GM06990 (cell line): ENCODE data around the gene FGF5.

ENCODE experiments used
- DNase-seq: peaks from one replicate; pipeline ENCODE4 v3.0.0-alpha.2; 2011; ENCODE audit not compliant: insufficient read length; ENCODE audit errors: extremely low read depth
- H3K27me3 ChIP-seq: replicated peaks from 2 replicates; pipeline ENCODE4 v1.6.0; 2011; ENCODE audit warnings: low read length; ENCODE audit not compliant: control insufficient read depth, insufficient read depth
- H3K36me3 ChIP-seq: 2 replicates; pipeline ENCODE4 v1.5.1; 2011; ENCODE audit warnings: low read length; ENCODE audit not compliant: control insufficient read depth, insufficient read depth
- H3K4me3 ChIP-seq: replicated peaks from 2 replicates; pipeline ENCODE4 v1.5.1; 2011; ENCODE audit warnings: low read depth, mild to moderate bottlenecking, control low read depth, low read length
- CTCF ChIP-seq: IDR thresholded peaks from 2 replicates; pipeline ENCODE4 v1.5.1; 2011; ENCODE audit warnings: low read length, control low read depth, mild to moderate bottlenecking, inconsistent platforms; ENCODE audit not compliant: insufficient read depth, poor library complexity, severe bottlenecking

Gene FGF5

GRCh38 chr4:80266253-80266901 lies at the start of gene FGF5:
TSS of gene FGF5 (plus strand) at chr4:80266664. CDS start at chr4:80266825, 161 bp downstream.
- H3K4me3 ChIP-seq: peak within 1 kb of the TSS; percentile 40
- no peak for TF ChIP-seq CTCF
- peaks cover 6% of the 10 kb centered on the region for H3K27me3 ChIP-seq
- no peaks in the 10 kb centered on the region for H3K36me3 ChIP-seq
- DNase-seq: peak; percentile 62

GRCh38 chr4:80219301-80220025 lies 47.0 kb upstream of the FGF5 start:
- Histone ChIP-seq H3K4me3 (no peak overlapping the region), H3K36me3 (no peaks in the 10 kb centered on the region), H3K27me3 (no peaks in the 10 kb centered on the region; the same call in 1 of the 2 replicates)
- TF ChIP-seq CTCF: no peak
- DNase-seq: no peak

- no peak for TF ChIP-seq CTCF
- no peaks in the 10 kb centered on the region; the same call in 1 of the 2 replicates for H3K27me3 ChIP-seq
- DNase-seq: no peak
- no peaks in the 10 kb centered on the region for H3K36me3 ChIP-seq
- no peak overlapping the region for H3K4me3 ChIP-seq
Measured at GRCh38 chr4:80220711-80221110, 45.8 kb upstream of the FGF5 start.

GRCh38 chr4:80221161-80221560 lies 45.3 kb upstream of the FGF5 start:
- no peak for DNase-seq
- peak; percentile 35 for TF ChIP-seq CTCF
- Histone ChIP-seq H3K36me3 (no peaks in the 10 kb centered on the region), H3K4me3 (no peak overlapping the region), H3K27me3 (no peaks in the 10 kb centered on the region; the same call in 1 of the 2 replicates)

- Histone ChIP-seq H3K4me3 (no peak overlapping the region), H3K36me3 (no peaks in the 10 kb centered on the region), H3K27me3 (no peaks in the 10 kb centered on the region)
- DNase-seq: no peak
- no peak for TF ChIP-seq CTCF
Measured at GRCh38 chr4:80225595-80225994, 40.9 kb upstream of the FGF5 start.
